AG04450 (cell line): Measurements from ENCODE around the gene CTH. TPM values are rescaled to one million over a fixed set of nuclear protein-coding genes. Genes with fewer than 3 reads are reported as not detected.
"Not testable (repeated sequence)": the region's sequence is repeated elsewhere in the genome, so short reads cannot be mapped to it uniquely, and the experiment has no call there.

Experiments
- CTCF ChIA-PET: fragments of 300-600, 350-600 bp; formaldehyde crosslinking; extraction: SDS; loops from one replicate; lab custom pipeline; 2022; ENCODE audit warnings: antibody characterized with exemption, inconsistent platforms; lab: Charles Lee
- POLR2A ChIA-PET: fragments of 350-600 bp; formaldehyde crosslinking; extraction: SDS; loops from one replicate; lab custom pipeline; 2021; ENCODE audit warnings: antibody characterized with exemption, inconsistent platforms; lab: Yijun Ruan, JAX
- DNase-seq: peaks from one replicate; pipeline ENCODE4 v3.0.0-alpha.2; 2011; ENCODE audit warnings: low read depth, low spot score
- H3K27ac ChIP-seq: one replicate; pipeline ENCODE4 v1.5.1; 2012; ENCODE audit warnings: low read depth, low read length, control low read depth
- H3K27me3 ChIP-seq: one replicate; pipeline ENCODE4 v1.6.0; 2012; ENCODE audit warnings: low read length; ENCODE audit not compliant: control insufficient read depth, insufficient read depth
- H3K4me3 ChIP-seq: 2 replicates; pipeline ENCODE4 v1.5.1; 2011; ENCODE audit warnings: mild to moderate bottlenecking, low read depth, low read length, control low read depth
- H3K9me3 ChIP-seq: 2 replicates; pipeline ENCODE4 v1.5.1; 2012; ENCODE audit warnings: low read length; ENCODE audit not compliant: control insufficient read depth, insufficient read depth
- CTCF ChIP-seq: IDR thresholded peaks from 2 replicates; pipeline ENCODE4 v1.5.1; 2011; ENCODE audit warnings: low read depth, low read length, control low read depth, inconsistent platforms
- polyA plus RNA-seq: library from polyadenylated mRNA; depleted of rRNA; stranded (reverse); fragments of >200 nt; gene quantifications from 2 replicates; pipeline ENCODE4 v1.2.3, GENCODE V29; 2011

CTH gene
- polyA plus RNA-seq, 1 experiment, result 9.6 TPM

- ChIA-PET POLR2A (no interaction called here), CTCF (no interaction called here)
- no peaks in the 10 kb centered on the region for H3K9me3 ChIP-seq
- no peak for DNase-seq
- H3K27me3 ChIP-seq, result no peaks in the 10 kb centered on the region
- H3K4me3 ChIP-seq, result no peak overlapping the region
- no peak for TF ChIP-seq CTCF
- H3K27ac ChIP-seq, result no peak overlapping the region
Measured at GRCh38 chr1:70372426-70372825, 38.6 kb upstream of the CTH start.

- H3K27me3 ChIP-seq, H3K9me3 ChIP-seq, DNase-seq, CTCF ChIA-PET, H3K4me3 ChIP-seq, H3K27ac ChIP-seq, POLR2A ChIA-PET: not testable (repeated sequence)
Measured at GRCh38 chr1:70373580-70373979, 37.5 kb upstream of the CTH start.

GRCh38 chr1:70376196-70376595 is 34.9 kb upstream of the CTH start:
- no peak for DNase-seq
- CTCF ChIA-PET, result interaction anchor here (0.5 kb wide), 1 partner anchor 11 kb away, joined by 3 read pairs; no protein-coding TSS in a partner anchor
- POLR2A ChIA-PET, result no interaction called here
- no peaks in the 10 kb centered on the region for H3K9me3 ChIP-seq
- no peaks in the 10 kb centered on the region for H3K27me3 ChIP-seq
- TF ChIP-seq CTCF, result no peak
- H3K27ac ChIP-seq, result no peak overlapping the region
- no peak overlapping the region for H3K4me3 ChIP-seq

GRCh38 chr1:70382682-70383081 is 28.4 kb upstream of the CTH start:
- no peak for DNase-seq
- no peak for TF ChIP-seq CTCF
- Histone ChIP-seq H3K27ac (no peak overlapping the region), H3K9me3 (no peaks in the 10 kb centered on the region), H3K4me3 (no peak overlapping the region), H3K27me3 (no peaks in the 10 kb centered on the region)
- POLR2A ChIA-PET, result no interaction called here
- CTCF ChIA-PET, result no interaction called here

GRCh38 chr1:70383483-70383882 is 27.6 kb upstream of the CTH start:
- ChIA-PET POLR2A (no interaction called here), CTCF (no interaction called here)
- no peak for TF ChIP-seq CTCF
- no peak for DNase-seq
- Histone ChIP-seq H3K27me3 (no peaks in the 10 kb centered on the region), H3K9me3 (no peaks in the 10 kb centered on the region), H3K27ac (no peak overlapping the region), H3K4me3 (no peak overlapping the region)

GRCh38 chr1:70384542-70384941 is 26.5 kb upstream of the CTH start:
- Histone ChIP-seq H3K9me3 (no peaks in the 10 kb centered on the region), H3K4me3 (no peak overlapping the region), H3K27me3 (no peaks in the 10 kb centered on the region), H3K27ac (no peak overlapping the region)
- POLR2A ChIA-PET, result no interaction called here
- TF ChIP-seq CTCF, result no peak
- CTCF ChIA-PET, result no interaction called here
- no peak for DNase-seq
